ENCODE results near the gene PDZD7.

Gene PDZD7

DNA sequence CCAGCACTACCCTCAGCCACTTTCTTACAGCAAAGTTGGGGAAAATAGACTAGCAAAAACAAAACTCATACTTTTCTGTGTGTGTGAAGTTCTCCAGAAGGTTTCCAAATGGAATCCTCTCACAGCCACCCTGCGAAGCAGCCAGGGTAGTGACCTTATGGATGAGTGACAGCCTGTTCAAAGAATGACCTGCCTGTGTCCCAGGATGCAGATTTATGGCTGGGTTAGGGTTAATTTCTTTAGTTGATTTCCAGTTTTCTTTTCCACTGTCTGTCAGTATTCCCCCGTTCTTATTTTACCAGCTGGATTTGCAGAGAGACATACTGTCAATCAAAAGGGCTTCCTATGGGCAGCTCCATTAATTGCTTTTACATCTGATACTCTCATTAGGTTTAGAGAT lies 64.0 kb downstream of the PDZD7 start:
- DNase-seq (ENCODE audit: low spot score): no peak

- no peak for DNase-seq (ENCODE audit: low spot score)
Measured at GRCh38 chr10:100965820-100966219, 65.1 kb downstream of the PDZD7 start.

GRCh38 chr10:100963826-100964225 lies 67.1 kb downstream of the PDZD7 start:
- DNase-seq (ENCODE audit: low spot score): no peak

- DNase-seq (ENCODE audit: low spot score): no peak
Measured at GRCh38 chr10:100962351-100963080, 68.4 kb downstream of the PDZD7 start.

GRCh38 chr10:100960251-100960650 lies 70.7 kb downstream of the PDZD7 start:
- no peak for DNase-seq (ENCODE audit: low spot score)

Data from AG08395 (cell line).